OCI-LY3 (cell line): ENCODE data around the gene ZGRF1.

Experiments
- CTCF ChIP-seq: fragments of 200-600, 300-600 bp; sonication (generic); IDR thresholded peaks from 2 replicates; pipeline ENCODE4 v1.5.1; 2014; ENCODE audit warnings: antibody characterized with exemption, low read length, low read depth
- EZH2phosphoT487 ChIP-seq: fragments of 200-600 bp; shearing (Covaris generic); IDR thresholded peaks from 2 replicates; pipeline ENCODE4 v1.6.1; 2018; ENCODE audit warnings: antibody characterized with exemption, mixed run types, low read depth

- no peak for TF ChIP-seq EZH2phosphoT487
- no peak for TF ChIP-seq CTCF
Observed at GRCh38 chr4:112674376-112674775, 37.7 kb upstream of the ZGRF1 start.
